NT2/D1 (cell line): Measurements from ENCODE around the gene PCDHGB1.

ENCODE experiments used
- DNase-seq: peaks from one replicate; pipeline ENCODE4 v3.0.0-alpha.2; 2011; ENCODE audit warnings: low read depth, low spot score
- H3K27me3 ChIP-seq: 2 replicates; pipeline ENCODE4 v1.6.0; 2011; ENCODE audit warnings: mild to moderate bottlenecking; ENCODE audit not compliant: insufficient read length, insufficient read depth
- H3K36me3 ChIP-seq: 2 replicates; pipeline ENCODE4 v1.6.1; 2011; ENCODE audit warnings: mild to moderate bottlenecking, low read length, mixed read lengths; ENCODE audit not compliant: insufficient read depth, insufficient read length
- H3K4me1 ChIP-seq: 2 replicates; pipeline ENCODE4 v1.5.1; 2011; ENCODE audit not compliant: insufficient read depth, insufficient read length
- H3K4me3 ChIP-seq: 2 replicates; pipeline ENCODE4 v1.5.1; 2011; ENCODE audit warnings: low read depth; ENCODE audit not compliant: insufficient read length
- H3K9ac ChIP-seq: 2 replicates; pipeline ENCODE4 v1.6.0; 2011; ENCODE audit warnings: low read depth; ENCODE audit not compliant: insufficient read length
- H3K9me3 ChIP-seq: 2 replicates; pipeline ENCODE4 v1.5.1; 2011; ENCODE audit warnings: mild to moderate bottlenecking, low read length; ENCODE audit not compliant: insufficient read depth
- SUZ12 ChIP-seq: IDR thresholded peaks from 2 replicates; pipeline ENCODE4 v1.6.1; 2011; ENCODE audit not compliant: insufficient read length, insufficient read depth; ENCODE audit errors: extremely low read depth
- YY1 ChIP-seq: IDR thresholded peaks from 2 replicates; pipeline ENCODE4 v1.6.1; 2011; ENCODE audit not compliant: insufficient read length, insufficient read depth
- ZNF274 ChIP-seq: IDR thresholded peaks from 2 replicates; pipeline ENCODE4 v1.6.1; 2011; ENCODE audit warnings: mild to moderate bottlenecking, low read depth, low read length

PCDHGB1 gene

GRCh38 chr5:141362719-141363118 is 12.8 kb downstream of the PCDHGB1 start:
- no peak overlapping the region for H3K4me3 ChIP-seq
- no peak overlapping the region for H3K9ac ChIP-seq
- H3K27me3 ChIP-seq = no peaks in the 10 kb centered on the region
- DNase-seq = no peak
- no peak for TF ChIP-seq SUZ12
- no peak for TF ChIP-seq YY1
- TF ChIP-seq ZNF274 = no peak
- peaks cover 40% of the 10 kb centered on the region; the same call in 1 of the 2 replicates for H3K9me3 ChIP-seq
- no peaks in the 10 kb centered on the region for H3K4me1 ChIP-seq
- H3K36me3 ChIP-seq = no peaks in the 10 kb centered on the region

- Histone ChIP-seq H3K36me3 (no peaks in the 10 kb centered on the region), H3K4me1 (no peaks in the 10 kb centered on the region), H3K9me3 (peaks cover 40% of the 10 kb centered on the region; the same call in 1 of the 2 replicates), H3K4me3 (no peak within 1 kb of the TSS), H3K27me3 (no peaks in the 10 kb centered on the region), H3K9ac (no peak within 1 kb of the TSS)
- no peak for DNase-seq
- no peak for TF ChIP-seq SUZ12
- no peak for TF ChIP-seq ZNF274
- no peak for TF ChIP-seq YY1
Observed at GRCh38 chr5:141363952-141364660, 14.2 kb downstream of the PCDHGB1 start, which contains the start of gene PCDHGA5. PCDHGA5 (plus strand) TSS chr5:141364162; CDS start chr5:141364331, 169 bp downstream.

GRCh38 chr5:141366016-141366896 is 16.4 kb downstream of the PCDHGB1 start:
- peaks cover 46% of the 10 kb centered on the region; the same call in 1 of the 2 replicates for H3K9me3 ChIP-seq
- no peaks in the 10 kb centered on the region for H3K27me3 ChIP-seq
- H3K4me3 ChIP-seq = no peak overlapping the region
- no peaks in the 10 kb centered on the region for H3K36me3 ChIP-seq
- DNase-seq = no peak
- no peak for TF ChIP-seq ZNF274
- no peak for TF ChIP-seq SUZ12
- no peak for TF ChIP-seq YY1
- H3K4me1 ChIP-seq = no peaks in the 10 kb centered on the region
- no peak overlapping the region for H3K9ac ChIP-seq

GRCh38 chr5:141369994-141370848 is 20.3 kb downstream of the PCDHGB1 start, which contains the start of gene PCDHGB3:
PCDHGB3 (plus strand) TSS chr5:141370242; CDS start chr5:141370395, 153 bp downstream.
- DNase-seq = no peak
- H3K9me3 ChIP-seq = peaks cover 30% of the 10 kb centered on the region; the same call in 1 of the 2 replicates
- H3K9ac ChIP-seq = no peak within 1 kb of the TSS
- TF ChIP-seq ZNF274 (no peak), YY1 (no peak), SUZ12 (no peak)
- no peaks in the 10 kb centered on the region for H3K4me1 ChIP-seq
- no peaks in the 10 kb centered on the region for H3K27me3 ChIP-seq
- no peak within 1 kb of the TSS for H3K4me3 ChIP-seq
- H3K36me3 ChIP-seq = no peaks in the 10 kb centered on the region

- Histone ChIP-seq H3K36me3 (no peaks in the 10 kb centered on the region), H3K27me3 (no peaks in the 10 kb centered on the region), H3K4me3 (no peak overlapping the region), H3K9ac (no peak overlapping the region), H3K4me1 (no peaks in the 10 kb centered on the region), H3K9me3 (peaks cover 17% of the 10 kb centered on the region; the same call in 1 of the 2 replicates)
- TF ChIP-seq YY1 (no peak), ZNF274 (no peak), SUZ12 (no peak)
- DNase-seq = no peak
Observed at GRCh38 chr5:141371572-141372475, 21.9 kb downstream of the PCDHGB1 start.

GRCh38 chr5:141373673-141374317 is 23.9 kb downstream of the PCDHGB1 start, which contains the start of gene PCDHGA6:
PCDHGA6 (plus strand) TSS chr5:141373891; CDS start chr5:141374084, 193 bp downstream.
- H3K9me3 ChIP-seq = peaks cover 17% of the 10 kb centered on the region; the same call in 1 of the 2 replicates
- H3K36me3 ChIP-seq = no peaks in the 10 kb centered on the region
- H3K4me3 ChIP-seq = no peak within 1 kb of the TSS
- H3K9ac ChIP-seq = no peak within 1 kb of the TSS
- DNase-seq = no peak
- TF ChIP-seq ZNF274 = no peak
- no peak for TF ChIP-seq YY1
- TF ChIP-seq SUZ12 = no peak
- no peaks in the 10 kb centered on the region for H3K27me3 ChIP-seq
- H3K4me1 ChIP-seq = no peaks in the 10 kb centered on the region
